Heart left ventricle (tissue), 16 donors: ENCODE data around the gene POLH. TPM values are rescaled to one million over a fixed set of nuclear protein-coding genes. Genes with fewer than 3 reads are reported as not detected.

Experiments
- ATAC-seq, 4 donors: fragments of 200-7000 bp; cut with Tn5 transposase; one replicate each; pipeline ENCODE4 v1.9.1; 2020 to 2022; ENCODE audit warnings: moderate library complexity in 4 of 4, mild to moderate bottlenecking in 3 of 4, moderate number of reproducible peaks in 1 of 4
- DNase-seq, 5 donors: peaks; one replicate each; pipeline ENCODE4 v3.0.0-alpha.2; 2020
- H3K27ac ChIP-seq, 12 donors: fragments of 200-600 bp; sonication (generic) in 4 of 12; one replicate each; pipeline versions ENCODE4 v1.5.0 to v1.8.0; 2016 to 2022; ENCODE audit warnings: mild to moderate bottlenecking in 2 of 12
- H3K27me3 ChIP-seq, 9 donors: fragments of 200-600 bp; sonication (generic) in 2 of 9; one replicate each; pipeline versions ENCODE4 v1.5.1 to v1.8.0; 2016 to 2022; ENCODE audit warnings: mild to moderate bottlenecking in 3 of 9
- H3K36me3 ChIP-seq, 9 donors: fragments of 200-600 bp; sonication (generic) in 2 of 9; one replicate each; pipeline versions ENCODE4 v1.5.0 to v1.8.0; 2018 to 2022; ENCODE audit warnings: mild to moderate bottlenecking in 2 of 9
- H3K4me1 ChIP-seq, 12 donors: fragments of 200-600 bp; sonication (generic) in 4 of 12; one replicate each; pipeline versions ENCODE4 v1.5.0 to v1.8.0; 2016 to 2022; ENCODE audit warnings: mild to moderate bottlenecking in 3 of 12
- H3K4me3 ChIP-seq, 12 donors: fragments of 200-600 bp; sonication (generic) in 4 of 12; one replicate each; pipeline versions ENCODE4 v1.5.0 to v1.8.0; 2017 to 2022; ENCODE audit warnings: mild to moderate bottlenecking in 9 of 12, moderate library complexity in 4 of 12
- H3K9me3 ChIP-seq, 12 donors: fragments of 200-600 bp; sonication (generic) in 4 of 12; one replicate each; pipeline versions ENCODE4 v1.5.0 to v1.8.0; 2016 to 2022; ENCODE audit warnings: mild to moderate bottlenecking in 1 of 12
- POLR2A ChIP-seq, 2 donors: fragments of 450-650 bp; IDR thresholded peaks; one replicate each; pipeline ENCODE4 v1.6.1; 2017; ENCODE audit warnings: antibody characterized with exemption in 2 of 2, mild to moderate bottlenecking in 2 of 2, moderate library complexity in 2 of 2
- WGBS, 4 donors: extraction: QIAGEN DNeasy Blood & Tissue Kit in 2 of 4; methylation state at CpG; one replicate each; pipeline versions ENCODE4 v1.1.5 to v1.1.7; 2013 to 2018; 5-methylcytosine and 5-hydroxymethylcytosine counted together
- intact Hi-C, 10 donors: fragments of 100-400 bp; cut with DNase I; formaldehyde crosslinking; loops; one replicate each; pipeline versions ENCODE4 v1.11.1 to v1.14.2; 2022
- polyA plus RNA-seq, 2 donors: library from polyadenylated mRNA; stranded (reverse); fragments of 200-250 nt; gene quantifications; one replicate each; pipeline ENCODE4 v1.2.3, GENCODE V29; 2013
- total RNA-seq, 9 donors: library from RNA; depleted of rRNA in 2 of 9; stranded (reverse); fragments of >200 nt in 2 of 9; fragmentation: NEBNext Ultra II Directional in 3 of 9; extraction: Animal tissue kit (Norgen Biotek cat#: 25700) in 3 of 9; gene quantifications; one replicate each; pipeline versions ENCODE4 v1.1.0 to v1.2.4, GENCODE V29; 2016 to 2023
- TF ChIP-seq, protein P1 (sequence below), 12 donors: fragments of 200-600 bp; sonication (generic) in 4 of 12; IDR thresholded peaks; one replicate each; pipeline versions ENCODE4 v1.5.0 to v1.8.0; 2018 to 2022; ENCODE audit warnings: antibody characterized with exemption in 12 of 12, mild to moderate bottlenecking in 5 of 12
- donor health status: ischemic (EF 13 %, LVEDD 7.1; RV severe dilation, severe dysfunction).
- donor health status: healthy with polysubstance abuse.
- donor health status: DM: no; HTN: yes; CAD: no.
- donor health status: DM: no; HTN: no; CAD: no.
- donor health status: ischemic (EF 25% LVEDD 6.9; RV normal size, moderate dysfunction).
- donor health status: ischemic (EF 25% LVEDD 5.7; RV mildly dilated, moderate dysfunction).
- donor health status: healthy.
- donor health status: DM: yes; HTN: yes; CAD: no.
- donor health status: ischemic (EF 35%, LVEDD 5.7; RV mildly dilated, moderate dysfunction).
- donor health status: nonischemic (EF 11% LVEDD 7.7; RV severe dilation, severe dysfunction).
- donor health status: DM: yes; HTN: yes; CAD: no.
- donor health status: PGD.
- donor health status: ischemic (EF 29% LVEDD 5.4; RV normal size, mild dysfunction).
- donor health status: nonischemic (EF 23%, LVEDD 6.1; RV moderate dilation, normal function).

The POLH gene
- total and polyA plus RNA-seq, 11 donors = 2.3 to 12.2 (median 8.2) TPM

- peaks cover 0 to 11% (median 7%) of the 10 kb centered on the region in 12 donors for H3K4me1 ChIP-seq
- intact Hi-C loops = no loop called here
- ATAC-seq = no peak
Measured at GRCh38 chr6:43570876-43571441, 5.0 kb upstream of the POLH start.

DNA sequence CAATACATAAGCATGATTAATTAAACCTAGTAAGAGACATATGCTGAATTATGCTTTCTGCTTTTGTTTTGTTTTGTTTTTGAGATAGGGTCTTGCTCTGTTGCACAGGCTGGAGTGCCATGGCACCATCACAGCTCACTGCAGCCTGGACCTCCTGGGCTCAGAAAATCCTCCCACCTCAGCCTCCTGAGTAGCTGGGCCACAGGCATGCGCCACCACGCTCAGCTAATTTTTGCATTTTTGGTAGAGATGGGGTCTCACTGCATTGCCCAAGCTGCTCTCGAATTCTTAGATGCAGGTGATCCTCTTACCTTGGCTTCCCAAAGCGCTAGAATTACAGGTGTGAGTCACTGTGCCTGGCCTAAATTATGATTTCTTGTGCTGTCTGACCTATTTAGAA lies 4.0 kb upstream of the POLH start:
- Histone ChIP-seq H3K27ac (no peak overlapping the region), H3K4me3 (no peak overlapping the region), H3K27me3 (no peaks in the 10 kb centered on the region), H3K9me3 (no peaks in the 10 kb centered on the region), H3K4me1 (peaks cover 4 to 19% (median 13%) of the 10 kb centered on the region in 12 donors), H3K36me3 (peaks cover 0 to 64% (median 61%) of the 10 kb centered on the region in 9 donors)
- WGBS, 4 donors = 89 to 97% (median 97%) methylated on average over 4 of the region's 4 CpGs
- TF ChIP-seq POLR2A (IDR thresholded peaks at IDR 0.05) = no peak
- TF ChIP-seq, protein P1, sequence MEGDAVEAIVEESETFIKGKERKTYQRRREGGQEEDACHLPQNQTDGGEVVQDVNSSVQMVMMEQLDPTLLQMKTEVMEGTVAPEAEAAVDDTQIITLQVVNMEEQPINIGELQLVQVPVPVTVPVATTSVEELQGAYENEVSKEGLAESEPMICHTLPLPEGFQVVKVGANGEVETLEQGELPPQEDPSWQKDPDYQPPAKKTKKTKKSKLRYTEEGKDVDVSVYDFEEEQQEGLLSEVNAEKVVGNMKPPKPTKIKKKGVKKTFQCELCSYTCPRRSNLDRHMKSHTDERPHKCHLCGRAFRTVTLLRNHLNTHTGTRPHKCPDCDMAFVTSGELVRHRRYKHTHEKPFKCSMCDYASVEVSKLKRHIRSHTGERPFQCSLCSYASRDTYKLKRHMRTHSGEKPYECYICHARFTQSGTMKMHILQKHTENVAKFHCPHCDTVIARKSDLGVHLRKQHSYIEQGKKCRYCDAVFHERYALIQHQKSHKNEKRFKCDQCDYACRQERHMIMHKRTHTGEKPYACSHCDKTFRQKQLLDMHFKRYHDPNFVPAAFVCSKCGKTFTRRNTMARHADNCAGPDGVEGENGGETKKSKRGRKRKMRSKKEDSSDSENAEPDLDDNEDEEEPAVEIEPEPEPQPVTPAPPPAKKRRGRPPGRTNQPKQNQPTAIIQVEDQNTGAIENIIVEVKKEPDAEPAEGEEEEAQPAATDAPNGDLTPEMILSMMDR (IDR thresholded peaks at IDR 0.05) = no peak
- DNase-seq (no peak), ATAC-seq (no peak)
- intact Hi-C loops = no loop called here

More at GRCh38 chr6:43570876-43571441, 5.0 kb upstream of the POLH start:
- Histone ChIP-seq H3K27me3 (no peaks in the 10 kb centered on the region), H3K36me3 (peaks cover 0 to 75% (median 72%) of the 10 kb centered on the region in 9 donors), H3K9me3 (no peaks in the 10 kb centered on the region), H3K27ac (no peak overlapping the region), H3K4me3 (no peak overlapping the region)
- 87 to 93% (median 91%) methylated on average over 5 of the region's 5 CpGs for WGBS, 4 donors
- no peak for TF ChIP-seq POLR2A (IDR thresholded peaks at IDR 0.05)
- TF ChIP-seq, protein P1 (IDR thresholded peaks at IDR 0.05) = no peak
- no peak for DNase-seq

GRCh38 chr6:43575105-43575771 lies 747 bp upstream of the POLH start:
- Histone ChIP-seq H3K27ac (peak overlapping the region; percentile 21 to 87 (median 76)), H3K9me3 (no peaks in the 10 kb centered on the region), H3K4me3 (peak overlapping the region; percentile 73 to 98 (median 94)), H3K27me3 (no peaks in the 10 kb centered on the region), H3K4me1 (peaks cover 4 to 45% (median 30%) of the 10 kb centered on the region in 12 donors), H3K36me3 (peaks cover 0 to 32% (median 30%) of the 10 kb centered on the region in 9 donors)
- WGBS, 4 donors = 0 to 1% (median 0%) methylated on average over 38 of the region's 38 CpGs
- ATAC-seq (peak; percentile 3 to 63 (median 54)), DNase-seq (peak in 1 of 5 donors; percentile 62)
- no peak for TF ChIP-seq POLR2A (IDR thresholded peaks at IDR 0.05)
- TF ChIP-seq, protein P1 (IDR thresholded peaks at IDR 0.05) = no peak
- intact Hi-C loops = loop anchor here in 2 of 10 donors (5.0 kb wide), 1 partner anchor 58 kb away; the partner anchor contains the start of genes POLR1C (in 2 of the 2) and YIPF3 (in 2 of the 2)

DNA sequence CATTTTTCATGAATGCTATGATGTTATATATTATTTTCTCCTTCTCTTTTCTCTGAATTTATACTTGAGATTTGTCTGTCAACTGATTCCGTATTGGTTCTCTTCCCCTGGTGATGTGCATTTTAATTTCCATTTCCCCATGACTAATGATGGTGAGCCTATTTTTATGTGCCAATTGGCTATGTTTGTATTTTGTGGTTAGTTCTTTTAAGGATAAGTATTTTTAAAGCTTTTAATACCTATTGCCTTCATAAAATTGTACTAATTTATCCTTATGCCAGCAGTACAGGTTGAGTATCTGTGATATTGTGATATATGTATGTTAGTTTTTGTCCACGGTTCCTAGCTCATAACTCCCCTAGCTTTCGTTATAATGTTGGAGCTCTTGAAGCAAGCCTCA lies 2.8 kb downstream of the POLH start:
- no peaks in the 10 kb centered on the region for H3K27me3 ChIP-seq

More for the DNA sequence above, 2.8 kb downstream of the POLH start:
- H3K4me3 ChIP-seq = no peak overlapping the region
- peak overlapping the region in 5 of 12 donors; percentile 1 to 53 (median 40) for H3K27ac ChIP-seq
- no peak for TF ChIP-seq POLR2A (IDR thresholded peaks at IDR 0.05)
- TF ChIP-seq, protein P1 (IDR thresholded peaks at IDR 0.05) = no peak
- no peaks in the 10 kb centered on the region for H3K9me3 ChIP-seq
- 62 to 74% (median 70%) methylated on average over 3 of the region's 3 CpGs for WGBS, 4 donors
- ATAC-seq = no peak
- DNase-seq = no peak
- intact Hi-C loops = loop anchor here in 2 of 10 donors (5.0 kb wide), 1 partner anchor 61 kb away; the partner anchor contains the start of genes POLR1C (in 2 of the 2) and YIPF3 (in 2 of the 2)
- H3K4me1 ChIP-seq = peaks cover 4 to 45% (median 30%) of the 10 kb centered on the region in 12 donors
- peaks cover 0 to 15% (median 12%) of the 10 kb centered on the region in 9 donors for H3K36me3 ChIP-seq
